Right atrium auricular region (tissue), 2 donors: ENCODE measurements around the gene MAN1B1. TPM values are rescaled to one million over a fixed set of nuclear protein-coding genes. Genes with fewer than 3 reads are reported as not detected.
A peak's percentile ranks its signal among the peaks of the same experiment; 100 is the strongest.

Experiments used
- DNase-seq: peaks from one replicate; pipeline ENCODE4 v3.0.0-alpha.2; 2019; ENCODE audit warnings: low spot score
- H3K27ac ChIP-seq, 2 donors: fragments of 200-600 bp; sonication (generic); 1 replicate in 1 of 2; 2 replicates in 1 of 2; pipeline ENCODE4 v1.5.1; 2016 to 2019
- H3K27me3 ChIP-seq, 2 donors: fragments of 200-600 bp; sonication (generic); one replicate each; pipeline versions ENCODE4 v1.5.1 to v1.6.0; 2017 to 2019
- H3K36me3 ChIP-seq: fragments of 200-600 bp; sonication (generic); one replicate; pipeline ENCODE4 v1.5.1; 2016
- H3K4me1 ChIP-seq, 2 donors: fragments of 200-600 bp; sonication (generic); one replicate each; pipeline versions ENCODE4 v1.5.1 to v1.6.0; 2017 to 2019
- H3K4me3 ChIP-seq, 2 donors: fragments of 200-600 bp; sonication (generic); 1 replicate in 1 of 2; 2 replicates in 1 of 2; pipeline ENCODE4 v1.5.1; 2017 to 2019; ENCODE audit warnings: mild to moderate bottlenecking in 1 of 2, moderate library complexity in 1 of 2
- H3K9me3 ChIP-seq, 2 donors: fragments of 200-600 bp; sonication (generic); one replicate each; pipeline ENCODE4 v1.5.1; 2019
- total RNA-seq, 2 donors: library from RNA; depleted of rRNA; stranded (reverse); fragments of >200 nt; gene quantifications; one replicate each; pipeline ENCODE4 v1.1.0, GENCODE V29; 2016
- TF ChIP-seq, protein P1 (sequence below), 2 donors: fragments of 200-600 bp; sonication (generic); IDR thresholded peaks; one replicate each; pipeline ENCODE4 v1.5.1; 2019; ENCODE audit warnings: antibody characterized with exemption in 2 of 2

MAN1B1 gene
- total RNA-seq, 2 donors from 2014 or later: 20.9 to 26.8 TPM

GRCh38 chr9:137054932-137055384 lies 31.8 kb upstream of the MAN1B1 start:
- peaks cover 0 to 4% of the 10 kb centered on the region in 2 donors for H3K27me3 ChIP-seq
- H3K36me3 ChIP-seq: no peaks in the 10 kb centered on the region
- H3K27ac ChIP-seq: peak overlapping the region; percentile 63 to 66
- no peak for DNase-seq
- TF ChIP-seq, protein P1, sequence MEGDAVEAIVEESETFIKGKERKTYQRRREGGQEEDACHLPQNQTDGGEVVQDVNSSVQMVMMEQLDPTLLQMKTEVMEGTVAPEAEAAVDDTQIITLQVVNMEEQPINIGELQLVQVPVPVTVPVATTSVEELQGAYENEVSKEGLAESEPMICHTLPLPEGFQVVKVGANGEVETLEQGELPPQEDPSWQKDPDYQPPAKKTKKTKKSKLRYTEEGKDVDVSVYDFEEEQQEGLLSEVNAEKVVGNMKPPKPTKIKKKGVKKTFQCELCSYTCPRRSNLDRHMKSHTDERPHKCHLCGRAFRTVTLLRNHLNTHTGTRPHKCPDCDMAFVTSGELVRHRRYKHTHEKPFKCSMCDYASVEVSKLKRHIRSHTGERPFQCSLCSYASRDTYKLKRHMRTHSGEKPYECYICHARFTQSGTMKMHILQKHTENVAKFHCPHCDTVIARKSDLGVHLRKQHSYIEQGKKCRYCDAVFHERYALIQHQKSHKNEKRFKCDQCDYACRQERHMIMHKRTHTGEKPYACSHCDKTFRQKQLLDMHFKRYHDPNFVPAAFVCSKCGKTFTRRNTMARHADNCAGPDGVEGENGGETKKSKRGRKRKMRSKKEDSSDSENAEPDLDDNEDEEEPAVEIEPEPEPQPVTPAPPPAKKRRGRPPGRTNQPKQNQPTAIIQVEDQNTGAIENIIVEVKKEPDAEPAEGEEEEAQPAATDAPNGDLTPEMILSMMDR (IDR thresholded peaks at IDR 0.05): no peak
- peaks cover 0 to 45% of the 10 kb centered on the region in 2 donors for H3K4me1 ChIP-seq
- no peak overlapping the region for H3K4me3 ChIP-seq
- H3K9me3 ChIP-seq: no peaks in the 10 kb centered on the region

GRCh38 chr9:137055385-137056364 lies 31.1 kb upstream of the MAN1B1 start:
- Histone ChIP-seq H3K27me3 (peaks cover 0 to 4% of the 10 kb centered on the region in 2 donors), H3K27ac (peak overlapping the region; percentile 63 to 66), H3K9me3 (no peaks in the 10 kb centered on the region), H3K4me1 (peaks cover 0 to 45% of the 10 kb centered on the region in 2 donors), H3K36me3 (no peaks in the 10 kb centered on the region), H3K4me3 (no peak overlapping the region)
- DNase-seq: peak; percentile 81
- TF ChIP-seq, protein P1 (IDR thresholded peaks at IDR 0.05): no peak

GRCh38 chr9:137056739-137057415 lies 29.9 kb upstream of the MAN1B1 start:
- H3K4me1 ChIP-seq: peaks cover 0 to 45% of the 10 kb centered on the region in 2 donors
- H3K27ac ChIP-seq: no peak overlapping the region
- H3K27me3 ChIP-seq: peaks cover 0 to 4% of the 10 kb centered on the region in 2 donors
- no peaks in the 10 kb centered on the region for H3K36me3 ChIP-seq
- TF ChIP-seq, protein P1 (IDR thresholded peaks at IDR 0.05): no peak
- H3K9me3 ChIP-seq: no peaks in the 10 kb centered on the region
- no peak for DNase-seq
- H3K4me3 ChIP-seq: no peak overlapping the region

DNA sequence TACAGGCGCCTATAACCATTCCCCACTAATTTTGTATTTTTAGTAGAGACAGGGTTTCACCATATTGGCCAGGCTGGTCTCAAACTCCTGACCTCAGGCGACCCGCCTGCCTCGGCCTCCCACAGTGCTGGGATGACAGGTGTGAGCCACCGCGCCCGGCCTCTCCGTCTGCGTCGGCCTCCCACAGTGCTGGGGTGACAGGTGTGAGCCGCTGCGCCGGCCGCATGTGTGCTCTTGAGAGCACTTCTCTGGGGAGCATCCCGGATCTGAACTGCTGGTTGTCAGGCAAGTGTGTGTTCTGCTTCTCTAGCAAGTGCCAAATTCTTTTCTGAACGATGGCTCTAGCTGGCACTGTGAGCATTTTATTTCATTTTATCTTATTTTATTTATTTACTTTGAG lies 29.2 kb upstream of the MAN1B1 start:
- Histone ChIP-seq H3K27me3 (peaks cover 0 to 4% of the 10 kb centered on the region in 2 donors), H3K4me3 (no peak overlapping the region), H3K9me3 (no peaks in the 10 kb centered on the region), H3K36me3 (no peaks in the 10 kb centered on the region), H3K4me1 (peaks cover 0 to 43% of the 10 kb centered on the region in 2 donors), H3K27ac (no peak overlapping the region)
- no peak for DNase-seq
- TF ChIP-seq, protein P1 (IDR thresholded peaks at IDR 0.05): no peak

- no peaks in the 10 kb centered on the region for H3K36me3 ChIP-seq
- no peaks in the 10 kb centered on the region for H3K27me3 ChIP-seq
- peaks cover 0 to 34% of the 10 kb centered on the region in 2 donors for H3K4me1 ChIP-seq
- H3K9me3 ChIP-seq: no peaks in the 10 kb centered on the region
- no peak for DNase-seq
- H3K4me3 ChIP-seq: no peak overlapping the region
- TF ChIP-seq, protein P1 (IDR thresholded peaks at IDR 0.05): no peak
- H3K27ac ChIP-seq: no peak overlapping the region
Measured at GRCh38 chr9:137058521-137059234, 28.1 kb upstream of the MAN1B1 start.
